SK-N-SH treated with all-trans-retinoic acid at 6 μM for 48 hours (cell line): ENCODE data around the gene YIF1A.

ENCODE experiments used
- ATAC-seq: fragments of 200-7000 bp; cut with Tn5 transposase; 3 replicates; pipeline ENCODE4 v1.9.1; 2020; ENCODE audit warnings: mild to moderate bottlenecking, moderate library complexity
- ARNTL ChIP-seq: fragments of 450-650 bp; formaldehyde crosslinking; IDR thresholded peaks from 2 replicates; pipeline ENCODE4 v1.5.0; 2020; ENCODE audit warnings: low read depth, mild to moderate bottlenecking, moderate library complexity, borderline replicate concordance
- BACH2 ChIP-seq: fragments of 250-450 bp; sonication (Bioruptor Pico); IDR thresholded peaks from 2 replicates; pipeline ENCODE4 v1.9.0; 2021; ENCODE audit warnings: mild to moderate bottlenecking, borderline replicate concordance
- CREB5 ChIP-seq: fragments of 250-450 bp; sonication (Bioruptor Pico); IDR thresholded peaks from 2 replicates; pipeline ENCODE4 v1.5.1; 2020; ENCODE audit warnings: low read depth, mild to moderate bottlenecking, moderate library complexity
- CSDC2 ChIP-seq: fragments of 250-450 bp; sonication (Bioruptor Pico); IDR thresholded peaks from 2 replicates; pipeline ENCODE4 v1.5.0; 2020; ENCODE audit warnings: mild to moderate bottlenecking, moderate library complexity
- CSRNP3 ChIP-seq: fragments of 250-450 bp; sonication (Bioruptor Pico); IDR thresholded peaks from 2 replicates; pipeline ENCODE4 v1.5.1; 2021; ENCODE audit warnings: mild to moderate bottlenecking, moderate library complexity
- ESRRG ChIP-seq: fragments of 250-450 bp; sonication (Bioruptor Pico); IDR thresholded peaks from 2 replicates; pipeline ENCODE4 v1.6.1; 2021; ENCODE audit warnings: mild to moderate bottlenecking
- ISL1 ChIP-seq: fragments of 250-450 bp; sonication (Bioruptor Pico); IDR thresholded peaks from 2 replicates; pipeline ENCODE4 v2.1.2; 2022; ENCODE audit warnings: mild to moderate bottlenecking, moderate library complexity
- OSR1 ChIP-seq: fragments of 250-450 bp; sonication (Bioruptor Pico); IDR thresholded peaks from 2 replicates; pipeline ENCODE4 v1.8.0; 2022; ENCODE audit warnings: moderate library complexity, mild to moderate bottlenecking, inconsistent platforms
- POU6F1 ChIP-seq: fragments of 250-450 bp; sonication (Bioruptor Pico); IDR thresholded peaks from 2 replicates; pipeline ENCODE4 v1.8.0; 2021; ENCODE audit warnings: low read depth, mild to moderate bottlenecking, moderate library complexity, borderline replicate concordance
- PPARA ChIP-seq: fragments of 250-450 bp; sonication (Bioruptor Pico); IDR thresholded peaks from 2 replicates; pipeline ENCODE4 v1.5.0; 2020; ENCODE audit warnings: mild to moderate bottlenecking, borderline replicate concordance
- RARB ChIP-seq: fragments of 250-450 bp; sonication (Bioruptor Pico); IDR thresholded peaks from 2 replicates; pipeline ENCODE4 v1.8.0; 2021; ENCODE audit warnings: mild to moderate bottlenecking, moderate library complexity
- SNAI2 ChIP-seq: fragments of 250-450 bp; sonication (Bioruptor Pico); IDR thresholded peaks from 2 replicates; pipeline ENCODE4 v1.5.0; 2020; ENCODE audit warnings: mild to moderate bottlenecking, moderate library complexity
- TCF4 ChIP-seq: fragments of 250-450 bp; sonication (Bioruptor Pico); IDR thresholded peaks from 2 replicates; pipeline ENCODE4 v1.8.0; 2021; ENCODE audit warnings: mild to moderate bottlenecking, moderate library complexity, borderline replicate concordance
- TOX ChIP-seq: fragments of 250-450 bp; sonication (Bioruptor Pico); IDR thresholded peaks from 2 replicates; pipeline ENCODE4 v1.8.0; 2021; ENCODE audit warnings: mild to moderate bottlenecking, moderate library complexity, borderline replicate concordance
- TSHZ2 ChIP-seq: fragments of 250-450 bp; sonication (Bioruptor Pico); IDR thresholded peaks from 2 replicates; pipeline ENCODE4 v1.5.0; 2020; ENCODE audit warnings: mild to moderate bottlenecking, moderate library complexity
- ZC3H10 ChIP-seq: fragments of 250-450 bp; sonication (Bioruptor Pico); IDR thresholded peaks from 2 replicates; pipeline ENCODE4 v1.5.1; 2021; ENCODE audit warnings: mild to moderate bottlenecking, moderate library complexity
- ZFP3 ChIP-seq: fragments of 250-450 bp; sonication (Bioruptor Pico); IDR thresholded peaks from 2 replicates; pipeline ENCODE4 v1.5.0; 2020; ENCODE audit warnings: mild to moderate bottlenecking, moderate library complexity
- ZNF565 ChIP-seq: fragments of 450-650 bp; formaldehyde crosslinking; conservative IDR thresholded peaks from 2 replicates; pipeline ENCODE4 v1.5.0; 2020; ENCODE audit warnings: low read depth, mild to moderate bottlenecking, moderate library complexity
- ZNF70 ChIP-seq: fragments of 450-650 bp; formaldehyde crosslinking; IDR thresholded peaks from 2 replicates; pipeline ENCODE4 v1.5.0; 2020; ENCODE audit warnings: mild to moderate bottlenecking, moderate library complexity
- ZNF8 ChIP-seq: fragments of 450-650 bp; formaldehyde crosslinking; IDR thresholded peaks from 2 replicates; pipeline ENCODE4 v1.5.0; 2020; ENCODE audit warnings: mild to moderate bottlenecking, moderate library complexity
- TF ChIP-seq, protein P1 (sequence below): fragments of 250-450 bp; sonication (Bioruptor Pico); IDR thresholded peaks from 2 replicates; pipeline ENCODE4 v1.8.0; 2020; ENCODE audit warnings: mild to moderate bottlenecking, moderate library complexity, borderline replicate concordance

The YIF1A gene

GRCh38 chr11:66287211-66287888 is 1.6 kb downstream of the YIF1A start:
- no peak for ATAC-seq
- no peak for TF ChIP-seq ISL1
- TF ChIP-seq CSDC2 (CRISPR knock-in tag): no peak
- no peak for TF ChIP-seq SNAI2 (CRISPR knock-in tag)
- TF ChIP-seq ZNF8: no peak
- TF ChIP-seq TCF4: no peak
- TF ChIP-seq PPARA (CRISPR knock-in tag): no peak
- no peak for TF ChIP-seq ESRRG (CRISPR knock-in tag)
- TF ChIP-seq ZC3H10 (CRISPR knock-in tag): no peak
- TF ChIP-seq ARNTL (CRISPR knock-in tag): no peak
- TF ChIP-seq ZFP3 (CRISPR knock-in tag): no peak
- TF ChIP-seq CSRNP3 (CRISPR knock-in tag): no peak
- TF ChIP-seq POU6F1 (CRISPR knock-in tag): no peak

GRCh38 chr11:66286699-66287098 is 2.2 kb downstream of the YIF1A start:
- no peak for TF ChIP-seq ZNF565 (CRISPR knock-in tag)
- no peak for TF ChIP-seq SNAI2 (CRISPR knock-in tag)
- TF ChIP-seq PPARA (CRISPR knock-in tag): no peak
- no peak for TF ChIP-seq ESRRG (CRISPR knock-in tag)
- ATAC-seq: no peak

GRCh38 chr11:66285250-66285947 is 3.5 kb downstream of the YIF1A start:
- ATAC-seq: no peak
- TF ChIP-seq ESRRG (CRISPR knock-in tag) (no peak), TSHZ2 (CRISPR knock-in tag) (no peak), CSRNP3 (CRISPR knock-in tag) (no peak), ZNF8 (no peak), ZNF70 (CRISPR knock-in tag) (no peak), BACH2 (CRISPR knock-in tag) (no peak), POU6F1 (CRISPR knock-in tag) (no peak), RARB (no peak), ZC3H10 (CRISPR knock-in tag) (no peak), ZFP3 (CRISPR knock-in tag) (no peak), ZNF565 (CRISPR knock-in tag) (no peak), CREB5 (CRISPR knock-in tag) (no peak), TOX (no peak), PPARA (CRISPR knock-in tag) (no peak), TCF4 (no peak), ARNTL (CRISPR knock-in tag) (no peak), ISL1 (no peak), OSR1 (CRISPR knock-in tag) (no peak)
- TF ChIP-seq, protein P1, sequence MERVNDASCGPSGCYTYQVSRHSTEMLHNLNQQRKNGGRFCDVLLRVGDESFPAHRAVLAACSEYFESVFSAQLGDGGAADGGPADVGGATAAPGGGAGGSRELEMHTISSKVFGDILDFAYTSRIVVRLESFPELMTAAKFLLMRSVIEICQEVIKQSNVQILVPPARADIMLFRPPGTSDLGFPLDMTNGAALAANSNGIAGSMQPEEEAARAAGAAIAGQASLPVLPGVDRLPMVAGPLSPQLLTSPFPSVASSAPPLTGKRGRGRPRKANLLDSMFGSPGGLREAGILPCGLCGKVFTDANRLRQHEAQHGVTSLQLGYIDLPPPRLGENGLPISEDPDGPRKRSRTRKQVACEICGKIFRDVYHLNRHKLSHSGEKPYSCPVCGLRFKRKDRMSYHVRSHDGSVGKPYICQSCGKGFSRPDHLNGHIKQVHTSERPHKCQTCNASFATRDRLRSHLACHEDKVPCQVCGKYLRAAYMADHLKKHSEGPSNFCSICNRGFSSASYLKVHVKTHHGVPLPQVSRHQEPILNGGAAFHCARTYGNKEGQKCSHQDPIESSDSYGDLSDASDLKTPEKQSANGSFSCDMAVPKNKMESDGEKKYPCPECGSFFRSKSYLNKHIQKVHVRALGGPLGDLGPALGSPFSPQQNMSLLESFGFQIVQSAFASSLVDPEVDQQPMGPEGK: no peak
